Esophagus squamous epithelium (tissue), 5 donors: ENCODE measurements around the gene CDHR3. TPM values are rescaled to one million over a fixed set of nuclear protein-coding genes. Genes with fewer than 3 reads are reported as not detected.
"Not testable (repeated sequence)": the region's sequence is repeated elsewhere in the genome, so short reads cannot be mapped to it uniquely, and the experiment has no call there.

Source experiments
- DNase-seq: peaks from one replicate; lab custom pipeline; 2025; lab: John Stamatoyannopoulos, UW
- H3K27ac ChIP-seq, 4 donors: fragments of 200-600 bp; sonication (generic); one replicate each; pipeline ENCODE4 v1.5.1; 2016 to 2019; ENCODE audit warnings: mild to moderate bottlenecking in 1 of 4
- H3K27me3 ChIP-seq, 4 donors: fragments of 200-600 bp; sonication (generic); 1 replicate in 3 of 4; 2 replicates in 1 of 4; pipeline versions ENCODE4 v1.5.1 to v1.6.0; 2017 to 2021; ENCODE audit warnings: antibody characterized with exemption in 1 of 4
- H3K36me3 ChIP-seq, 3 donors: fragments of 200-600 bp; sonication (generic); one replicate each; pipeline ENCODE4 v1.5.1; 2016 to 2019
- H3K4me1 ChIP-seq, 3 donors: fragments of 200-600 bp; sonication (generic); one replicate each; pipeline ENCODE4 v1.5.1; 2017 to 2019
- H3K4me3 ChIP-seq, 4 donors: fragments of 200-600 bp; sonication (generic); 1 replicate in 3 of 4; 2 replicates in 1 of 4; pipeline ENCODE4 v1.5.1; 2016 to 2019; ENCODE audit warnings: mild to moderate bottlenecking in 2 of 4, moderate library complexity in 1 of 4
- H3K9me3 ChIP-seq, 3 donors: fragments of 200-600 bp; sonication (generic); one replicate each; pipeline ENCODE4 v1.5.1; 2016 to 2019
- POLR2A ChIP-seq, 4 donors: fragments of 450-650 bp; IDR thresholded peaks; one replicate each; pipeline ENCODE4 v1.6.1; 2017; ENCODE audit warnings: antibody characterized with exemption in 4 of 4, mild to moderate bottlenecking in 4 of 4, moderate library complexity in 3 of 4
- WGBS, 2 donors: methylation state at CpG; one replicate each; pipeline ENCODE4 v1.1.5; 2018; 5-methylcytosine and 5-hydroxymethylcytosine counted together
- intact Hi-C: fragments of 100-400 bp; cut with DNase I; formaldehyde crosslinking; loops from one replicate; pipeline ENCODE4 v1.15.0; 2022
- total RNA-seq, 4 donors: library from RNA; depleted of rRNA; stranded (reverse); fragments of >200 nt; gene quantifications; one replicate each; pipeline ENCODE4 v1.1.0, GENCODE V29; 2016
- TF ChIP-seq, protein P1 (sequence below), 6 experiments: fragments of 450-650 bp in 4 of 6; fragments of 200-600 bp in 2 of 6; sonication (generic) in 2 of 6; IDR thresholded peaks; one replicate each; pipeline ENCODE4 v1.5.1; 2016 to 2019; ENCODE audit warnings: antibody characterized with exemption in 6 of 6, mild to moderate bottlenecking in 4 of 6, moderate library complexity in 4 of 6
- donor health status: DM: yes; HTN: yes; CAD: no.

The CDHR3 gene
- total RNA-seq, 4 donors from 2014 or later, result 0.32 to 2.5 (median 1.9) TPM

DNA sequence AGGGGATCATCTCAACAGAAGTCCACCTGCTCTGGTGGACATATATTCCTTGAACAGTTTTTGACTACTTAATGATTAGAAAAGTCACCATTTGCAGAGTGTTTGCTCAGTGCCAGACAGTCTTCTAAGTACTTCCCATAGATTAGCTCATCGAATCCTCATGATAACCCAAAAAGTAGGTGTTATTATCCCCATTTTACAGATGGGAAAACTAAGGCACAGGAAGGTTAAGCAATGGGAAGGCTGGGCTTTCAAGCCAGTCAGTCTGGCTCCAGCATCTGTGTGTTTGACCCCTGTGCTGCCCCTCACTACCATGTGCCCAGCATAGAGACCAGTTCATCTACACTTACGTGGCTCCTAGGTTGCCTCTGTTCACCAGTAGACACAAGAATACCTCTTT lies 15.9 kb downstream of the CDHR3 start:
- intact Hi-C loops, result no loop called here
- TF ChIP-seq POLR2A (IDR thresholded peaks at IDR 0.05), result no peak
- TF ChIP-seq, protein P1, sequence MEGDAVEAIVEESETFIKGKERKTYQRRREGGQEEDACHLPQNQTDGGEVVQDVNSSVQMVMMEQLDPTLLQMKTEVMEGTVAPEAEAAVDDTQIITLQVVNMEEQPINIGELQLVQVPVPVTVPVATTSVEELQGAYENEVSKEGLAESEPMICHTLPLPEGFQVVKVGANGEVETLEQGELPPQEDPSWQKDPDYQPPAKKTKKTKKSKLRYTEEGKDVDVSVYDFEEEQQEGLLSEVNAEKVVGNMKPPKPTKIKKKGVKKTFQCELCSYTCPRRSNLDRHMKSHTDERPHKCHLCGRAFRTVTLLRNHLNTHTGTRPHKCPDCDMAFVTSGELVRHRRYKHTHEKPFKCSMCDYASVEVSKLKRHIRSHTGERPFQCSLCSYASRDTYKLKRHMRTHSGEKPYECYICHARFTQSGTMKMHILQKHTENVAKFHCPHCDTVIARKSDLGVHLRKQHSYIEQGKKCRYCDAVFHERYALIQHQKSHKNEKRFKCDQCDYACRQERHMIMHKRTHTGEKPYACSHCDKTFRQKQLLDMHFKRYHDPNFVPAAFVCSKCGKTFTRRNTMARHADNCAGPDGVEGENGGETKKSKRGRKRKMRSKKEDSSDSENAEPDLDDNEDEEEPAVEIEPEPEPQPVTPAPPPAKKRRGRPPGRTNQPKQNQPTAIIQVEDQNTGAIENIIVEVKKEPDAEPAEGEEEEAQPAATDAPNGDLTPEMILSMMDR (IDR thresholded peaks at IDR 0.05), result no peak
- H3K4me1 ChIP-seq, result no peaks in the 10 kb centered on the region
- H3K27ac ChIP-seq, result no peak overlapping the region
- 91 to 100% methylated on average over 2 of the region's 2 CpGs for WGBS, 2 donors
- H3K36me3 ChIP-seq, result no peaks in the 10 kb centered on the region
- no peak overlapping the region for H3K4me3 ChIP-seq
- H3K9me3 ChIP-seq, result no peaks in the 10 kb centered on the region
- peaks cover 0 to 4% (median 0%) of the 10 kb centered on the region in 4 donors for H3K27me3 ChIP-seq
- no peak for DNase-seq

DNA sequence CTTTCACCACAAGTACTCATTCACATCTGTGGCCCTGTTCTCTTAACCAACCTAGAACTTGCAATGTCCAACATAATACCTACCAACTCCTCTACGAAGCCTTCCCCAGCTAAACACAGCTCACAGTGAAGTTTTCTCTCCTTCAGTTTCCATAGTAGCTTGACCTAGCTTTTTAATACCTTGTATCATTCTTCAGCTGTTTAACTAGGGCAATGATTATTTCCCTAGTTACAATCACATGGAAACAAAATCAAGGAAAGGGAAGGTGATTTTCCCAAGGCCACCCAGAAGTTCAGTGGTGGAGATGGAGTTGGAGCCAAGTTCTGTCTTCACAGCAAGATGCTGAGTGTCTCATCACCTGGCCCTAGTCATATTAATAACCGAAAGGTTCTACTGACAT lies 16.3 kb downstream of the CDHR3 start:
- Histone ChIP-seq H3K4me1 (no peaks in the 10 kb centered on the region), H3K4me3 (no peak overlapping the region), H3K27ac (no peak overlapping the region), H3K9me3 (no peaks in the 10 kb centered on the region), H3K36me3 (no peaks in the 10 kb centered on the region), H3K27me3 (peaks cover 0 to 3% (median 0%) of the 10 kb centered on the region in 4 donors)
- intact Hi-C loops, result no loop called here
- 84 to 91% methylated on average over 2 of the region's 2 CpGs for WGBS, 2 donors
- TF ChIP-seq, protein P1 (IDR thresholded peaks at IDR 0.05), result no peak
- no peak for TF ChIP-seq POLR2A (IDR thresholded peaks at IDR 0.05)
- no peak for DNase-seq

DNA sequence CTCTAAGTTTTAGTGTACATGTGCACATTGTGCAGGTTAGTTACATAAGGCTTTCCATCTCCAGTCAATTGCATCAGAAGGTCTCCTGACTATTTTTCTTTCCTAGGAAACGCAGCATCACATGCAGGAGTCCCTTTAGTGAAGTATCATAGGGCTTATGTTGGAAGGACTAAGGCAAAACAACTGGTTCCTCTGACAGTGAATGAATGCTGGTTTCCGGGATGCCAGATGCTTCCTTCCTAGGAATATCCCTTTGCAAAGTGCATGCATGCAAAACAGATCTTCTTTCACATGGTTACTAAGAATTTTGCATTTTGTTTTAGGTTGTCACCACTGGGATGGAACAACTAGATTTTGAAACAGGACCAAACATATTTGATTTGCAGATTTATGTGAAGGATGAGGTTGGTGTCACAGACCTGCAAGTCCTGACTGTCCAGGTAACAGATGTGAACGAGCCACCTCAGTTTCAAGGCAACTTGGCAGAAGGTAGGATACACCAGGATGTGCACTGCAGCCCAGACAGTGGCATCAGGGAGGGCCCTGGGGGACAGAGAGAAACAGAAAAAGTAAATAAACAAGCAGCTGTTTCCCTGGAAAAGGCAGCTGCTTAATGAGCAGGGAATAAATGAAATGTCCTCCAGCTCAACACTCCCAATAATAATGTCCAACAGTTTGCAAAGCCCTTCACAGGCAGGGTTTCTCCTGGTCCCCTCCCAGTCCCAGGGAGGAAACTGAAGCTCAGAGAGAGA lies 17.8 kb downstream of the CDHR3 start:
- H3K36me3 ChIP-seq, result no peaks in the 10 kb centered on the region
- 73 to 74% methylated on average over 2 to 3 of the region's 3 CpGs for WGBS, 2 donors
- H3K4me1 ChIP-seq, result no peaks in the 10 kb centered on the region
- no peak for DNase-seq
- intact Hi-C loops, result no loop called here
- TF ChIP-seq POLR2A (IDR thresholded peaks at IDR 0.05), result no peak
- TF ChIP-seq, protein P1 (IDR thresholded peaks at IDR 0.05), result no peak
- H3K9me3 ChIP-seq, result no peaks in the 10 kb centered on the region
- H3K4me3 ChIP-seq, result no peak overlapping the region
- H3K27ac ChIP-seq, result no peak overlapping the region
- H3K27me3 ChIP-seq, result no peaks in the 10 kb centered on the region

DNA sequence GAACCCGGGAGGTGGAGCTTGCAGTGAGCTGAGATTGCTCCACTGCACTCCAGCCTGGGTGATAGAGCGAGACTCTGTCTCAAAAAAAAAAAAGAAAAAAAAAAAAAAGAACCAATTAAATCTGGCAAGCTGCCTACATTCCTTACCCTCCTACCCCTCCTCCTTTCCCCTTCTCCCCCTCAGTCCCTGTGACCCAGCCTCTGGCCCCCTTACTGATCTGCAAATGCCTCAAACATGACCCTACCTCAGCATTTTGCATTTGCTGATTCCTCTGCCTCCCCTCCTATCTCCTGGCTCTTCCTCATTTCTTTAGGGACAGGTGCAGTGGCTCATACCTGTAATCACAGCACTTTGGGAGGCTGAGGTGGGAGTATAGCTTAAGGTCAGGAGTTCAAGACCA lies 19.3 kb downstream of the CDHR3 start:
- Histone ChIP-seq H3K4me1 (no peaks in the 10 kb centered on the region), H3K4me3 (no peak overlapping the region), H3K36me3 (no peaks in the 10 kb centered on the region), H3K27ac (no peak overlapping the region), H3K9me3 (no peaks in the 10 kb centered on the region), H3K27me3 (no peaks in the 10 kb centered on the region)
- no peak for DNase-seq
- 75 to 89% methylated on average over 2 of the region's 2 CpGs for WGBS, 2 donors
- TF ChIP-seq POLR2A (IDR thresholded peaks at IDR 0.05), result no peak
- TF ChIP-seq, protein P1 (IDR thresholded peaks at IDR 0.05), result no peak
- intact Hi-C loops, result no loop called here

- H3K27me3 ChIP-seq, H3K4me1 ChIP-seq, DNase-seq, H3K4me3 ChIP-seq, H3K36me3 ChIP-seq, H3K27ac ChIP-seq, H3K9me3 ChIP-seq, intact Hi-C loops: not testable (repeated sequence)
- 89 to 97% methylated on average over 6 of the region's 6 CpGs for WGBS, 2 donors
Measured at GRCh38 chr7:105984808-105985207, 21.7 kb downstream of the CDHR3 start.
